HG03571 (cell line): ENCODE results near the gene CCDC157.
"Not testable (repeated sequence)": the region's sequence is repeated elsewhere in the genome, so short reads cannot be mapped to it uniquely, and the experiment has no call there.

Experiments used
- ATAC-seq: cut with Tn5 transposase; IDR thresholded peaks from one replicate; pipeline ENCODE4 v1.9.1; 2021; ENCODE audit not compliant: unreplicated experiment

CCDC157 gene

DNA sequence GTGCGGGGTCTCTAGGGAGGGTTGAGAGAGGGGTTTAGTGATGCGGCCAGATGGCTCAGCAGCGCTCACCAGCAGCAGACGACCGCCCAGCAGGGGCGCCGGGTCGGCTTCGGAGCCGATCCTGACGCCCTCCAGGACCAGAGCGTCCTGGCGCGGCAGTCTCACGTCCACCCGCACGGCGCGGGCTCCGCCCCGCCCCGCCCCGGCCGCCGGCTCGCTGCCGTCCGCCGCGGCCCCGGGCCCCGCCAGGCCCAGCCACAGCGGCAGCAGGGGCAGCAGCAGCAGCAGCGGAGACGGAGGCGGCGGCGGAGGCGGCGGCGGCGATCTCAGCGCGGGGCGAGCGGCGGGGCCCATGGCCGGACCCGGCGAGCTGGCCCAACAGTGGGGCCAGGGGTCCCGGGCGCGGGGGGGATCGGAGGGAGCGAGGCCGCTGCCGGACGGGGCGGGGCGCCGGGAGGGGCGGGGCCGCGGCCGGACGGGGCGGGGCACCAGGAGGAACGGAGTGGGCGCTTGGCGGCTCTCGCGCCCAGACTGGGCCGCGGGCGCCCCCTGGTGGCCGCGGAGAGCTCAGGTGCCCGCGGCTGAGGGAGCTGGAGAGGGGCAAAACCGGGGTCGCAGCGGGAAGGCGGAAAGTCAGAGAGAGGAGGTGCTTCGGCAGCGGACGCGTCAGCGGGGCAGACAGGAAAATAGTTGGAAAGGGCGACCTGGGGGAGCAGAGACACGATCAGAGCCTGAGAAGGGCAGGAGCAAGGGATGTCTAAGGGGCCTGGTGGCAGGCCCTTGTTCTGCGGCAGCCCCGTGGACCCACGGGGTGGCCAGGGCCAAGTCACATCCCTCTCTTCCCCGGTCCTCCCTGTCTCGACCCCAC, 30.4 kb downstream of the CCDC157 start, which contains the start of gene RNF215:
TSS of gene RNF215 (minus strand) at position 452 of the 868 bp plus-strand sequence. CDS start at position 354, 98 bp downstream.
- peak; percentile 66 for ATAC-seq

DNA sequence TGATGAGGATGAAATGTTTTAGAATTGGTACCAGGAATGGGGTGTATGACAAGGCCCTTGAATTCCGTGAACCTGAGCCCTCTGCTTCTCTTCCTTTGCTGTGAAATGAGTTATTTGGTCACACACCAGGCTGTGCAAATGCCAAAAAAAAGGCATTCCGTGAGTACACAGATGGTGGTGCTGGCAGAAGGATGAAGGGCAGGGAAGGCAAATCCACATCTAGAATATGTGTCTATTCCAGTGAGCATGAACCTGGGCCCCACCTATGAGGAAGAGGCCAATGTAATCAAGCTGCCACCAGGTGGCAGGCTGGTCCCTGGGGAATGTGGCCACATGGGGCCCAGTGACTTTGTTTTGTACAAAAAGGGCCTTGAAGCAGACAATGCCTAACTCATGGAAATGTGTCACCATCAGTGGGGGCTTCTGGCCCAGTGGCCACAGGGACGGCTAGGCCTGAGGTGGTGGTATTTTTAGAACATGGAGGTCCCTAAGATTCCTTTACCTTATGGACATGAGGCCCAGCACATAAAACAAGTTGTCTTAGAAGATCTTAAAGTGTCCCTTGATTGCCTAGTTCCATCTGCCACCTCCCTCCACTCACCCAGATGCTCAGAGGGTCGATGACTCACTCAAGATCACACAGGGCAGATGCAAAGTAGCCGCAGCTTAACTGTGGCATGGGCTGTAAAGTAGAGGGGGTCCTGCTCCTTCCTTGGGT, 34.3 kb downstream of the CCDC157 start:
- ATAC-seq = no peak

DNA sequence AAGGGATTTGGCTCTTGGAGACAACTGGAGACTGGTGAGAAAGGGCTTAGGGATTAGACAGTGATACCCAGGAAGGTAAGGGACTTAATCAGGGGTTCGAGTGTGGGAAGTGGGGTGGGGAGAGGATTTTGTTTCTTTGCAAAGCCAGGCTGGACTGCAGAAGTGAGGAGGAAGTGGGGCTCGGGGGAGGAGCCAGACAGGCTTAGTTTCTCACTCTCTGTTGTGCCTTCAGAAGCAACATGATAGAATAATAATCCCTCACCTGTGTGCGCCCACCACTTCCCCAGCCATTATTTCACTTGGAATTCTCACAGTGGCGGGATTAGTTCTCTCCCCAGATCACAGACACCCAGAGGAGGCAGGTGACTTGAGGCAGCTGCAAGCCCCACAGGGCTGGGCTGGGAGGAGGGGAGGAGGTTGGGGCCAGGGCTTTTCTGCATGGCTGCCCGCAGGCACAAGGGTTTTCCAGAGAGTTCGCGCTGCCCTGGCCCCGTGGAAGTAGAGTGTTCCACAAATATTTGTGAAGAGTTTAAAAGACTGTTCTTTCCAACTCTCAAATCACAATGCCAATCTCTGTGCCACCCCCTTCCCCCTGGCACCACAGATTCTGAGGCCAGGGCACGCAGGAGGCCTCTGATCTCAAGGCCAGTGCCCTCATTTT, 36.0 kb downstream of the CCDC157 start:
- ATAC-seq = no peak

DNA sequence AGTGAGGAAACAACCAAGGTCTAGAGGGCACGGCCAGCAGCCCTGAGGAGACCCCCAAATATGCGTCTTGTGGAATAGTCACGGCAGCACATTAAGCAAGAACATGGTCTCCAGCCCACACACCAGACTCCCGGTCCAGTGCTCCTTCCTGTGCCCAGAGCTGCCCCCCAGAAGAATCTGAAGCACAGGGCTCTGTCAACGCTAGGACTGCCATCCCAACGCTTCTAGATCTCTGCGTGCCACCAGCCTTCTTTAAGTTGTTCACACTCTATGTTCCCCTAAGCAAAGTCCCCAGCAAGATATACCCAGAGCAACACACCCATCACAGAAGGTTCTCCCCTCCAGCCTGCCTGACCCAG, 36.5 kb downstream of the CCDC157 start:
- no peak for ATAC-seq

DNA sequence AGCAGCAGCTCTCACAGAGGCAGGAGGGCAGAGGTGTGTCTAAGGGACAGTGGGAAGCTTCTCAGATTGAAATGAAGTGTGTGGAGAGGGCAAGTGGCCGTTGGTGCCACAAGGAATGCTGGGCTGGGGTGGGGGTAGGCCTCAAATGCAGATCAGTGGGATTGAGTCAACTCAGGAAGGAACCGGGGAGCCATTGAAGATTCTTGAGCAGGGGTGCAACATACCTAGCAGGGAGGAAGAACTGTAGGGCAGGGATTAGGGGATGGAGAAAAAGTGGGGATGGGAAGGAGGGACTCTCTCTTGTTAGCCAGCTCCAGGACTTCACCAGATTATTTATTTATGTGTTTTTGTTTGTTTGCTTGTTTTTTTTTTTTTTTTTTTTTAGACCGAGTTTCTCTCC, 37.1 kb downstream of the CCDC157 start:
- ATAC-seq = no peak

DNA sequence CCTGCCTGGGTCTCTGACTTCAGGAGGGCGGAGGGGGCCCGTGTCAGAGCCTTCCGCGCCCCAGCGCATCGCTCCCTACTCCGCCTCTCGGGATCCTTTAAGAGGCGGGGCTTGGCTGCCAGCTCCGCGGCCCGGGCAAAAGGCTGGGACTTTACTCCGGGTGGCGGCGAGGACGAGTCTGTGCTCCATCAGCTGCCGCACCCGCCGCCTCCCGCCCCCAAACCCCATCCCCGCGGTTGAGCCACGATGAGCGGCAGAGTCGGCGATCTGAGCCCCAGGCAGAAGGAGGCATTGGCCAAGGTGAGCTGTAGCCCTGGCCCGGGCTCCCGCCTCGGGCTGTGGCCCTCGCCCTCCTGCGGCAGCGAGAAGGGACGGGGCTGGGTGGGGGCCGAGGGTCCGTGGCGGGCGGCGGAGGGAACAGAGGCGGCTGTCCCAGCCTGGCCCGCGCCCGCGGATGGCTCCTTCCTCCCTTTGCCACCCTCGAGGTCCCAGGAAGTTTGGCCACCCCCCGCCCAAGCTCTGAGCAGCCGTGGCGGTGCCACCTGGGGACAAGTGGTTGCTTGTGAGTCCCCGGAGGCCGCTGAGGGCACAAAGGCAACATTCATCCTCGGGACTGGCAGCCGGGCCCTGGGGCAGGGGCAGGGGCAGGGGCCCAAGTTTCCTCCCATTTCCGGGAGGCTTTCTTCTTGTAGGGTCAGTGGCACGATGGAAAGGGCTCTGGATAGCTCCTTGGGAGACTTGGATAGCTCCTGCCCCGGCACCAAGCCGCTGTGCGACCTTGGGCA, 40.3 kb downstream of the CCDC157 start, which contains the start of gene SEC14L2:
TSS of gene SEC14L2 (plus strand) at position 148 of the 785 bp plus-strand sequence. CDS start at position 247, 99 bp downstream.
- no peak for ATAC-seq

DNA sequence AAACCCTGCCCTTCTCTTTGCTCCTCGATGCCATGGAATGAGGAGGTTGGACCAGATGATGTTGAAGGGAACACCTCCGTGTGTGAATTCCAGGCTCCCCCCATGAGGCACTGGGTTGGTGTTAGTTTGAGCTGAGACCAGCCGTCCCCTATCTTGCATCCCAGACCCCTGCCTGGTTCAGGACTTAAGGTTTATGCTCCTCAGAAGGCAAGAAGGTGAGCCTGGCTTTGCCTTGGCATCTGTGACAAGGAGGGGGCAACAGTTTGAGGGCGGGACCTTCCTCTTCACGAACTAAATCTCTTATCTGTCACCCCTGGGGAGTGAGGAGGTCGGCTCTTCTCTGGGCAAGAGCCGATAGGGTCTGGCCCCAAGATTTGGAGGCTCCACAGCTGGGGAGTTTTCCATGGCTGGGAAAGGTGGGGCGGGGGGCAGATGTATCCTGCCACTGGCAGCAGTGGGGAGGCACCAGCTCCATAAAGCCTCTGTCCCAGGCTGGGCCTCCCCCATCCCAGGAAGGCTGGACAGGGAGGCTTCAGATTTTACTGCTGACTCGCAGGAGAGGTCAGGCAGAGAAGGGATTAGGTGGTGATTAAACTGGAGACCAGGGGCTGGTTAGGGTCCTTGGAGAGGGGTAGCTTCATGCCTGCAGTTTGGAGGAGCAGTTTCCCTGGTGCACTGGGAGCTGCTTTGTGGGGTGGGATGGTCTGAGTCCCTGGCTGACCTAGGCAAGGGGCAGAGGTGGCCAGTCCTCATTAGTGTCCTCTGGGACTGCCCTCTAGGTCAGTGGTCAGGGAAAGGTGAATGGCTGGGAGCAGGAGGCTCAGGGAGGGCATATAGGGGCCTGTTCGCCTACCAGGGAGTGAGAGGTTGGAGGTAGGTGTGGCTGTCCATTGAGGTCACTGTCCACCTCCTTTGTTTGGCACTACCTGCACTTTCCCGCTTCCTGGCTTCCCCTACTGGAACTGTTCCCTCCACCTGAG, 41.1 kb downstream of the CCDC157 start:
- ATAC-seq = no peak

DNA sequence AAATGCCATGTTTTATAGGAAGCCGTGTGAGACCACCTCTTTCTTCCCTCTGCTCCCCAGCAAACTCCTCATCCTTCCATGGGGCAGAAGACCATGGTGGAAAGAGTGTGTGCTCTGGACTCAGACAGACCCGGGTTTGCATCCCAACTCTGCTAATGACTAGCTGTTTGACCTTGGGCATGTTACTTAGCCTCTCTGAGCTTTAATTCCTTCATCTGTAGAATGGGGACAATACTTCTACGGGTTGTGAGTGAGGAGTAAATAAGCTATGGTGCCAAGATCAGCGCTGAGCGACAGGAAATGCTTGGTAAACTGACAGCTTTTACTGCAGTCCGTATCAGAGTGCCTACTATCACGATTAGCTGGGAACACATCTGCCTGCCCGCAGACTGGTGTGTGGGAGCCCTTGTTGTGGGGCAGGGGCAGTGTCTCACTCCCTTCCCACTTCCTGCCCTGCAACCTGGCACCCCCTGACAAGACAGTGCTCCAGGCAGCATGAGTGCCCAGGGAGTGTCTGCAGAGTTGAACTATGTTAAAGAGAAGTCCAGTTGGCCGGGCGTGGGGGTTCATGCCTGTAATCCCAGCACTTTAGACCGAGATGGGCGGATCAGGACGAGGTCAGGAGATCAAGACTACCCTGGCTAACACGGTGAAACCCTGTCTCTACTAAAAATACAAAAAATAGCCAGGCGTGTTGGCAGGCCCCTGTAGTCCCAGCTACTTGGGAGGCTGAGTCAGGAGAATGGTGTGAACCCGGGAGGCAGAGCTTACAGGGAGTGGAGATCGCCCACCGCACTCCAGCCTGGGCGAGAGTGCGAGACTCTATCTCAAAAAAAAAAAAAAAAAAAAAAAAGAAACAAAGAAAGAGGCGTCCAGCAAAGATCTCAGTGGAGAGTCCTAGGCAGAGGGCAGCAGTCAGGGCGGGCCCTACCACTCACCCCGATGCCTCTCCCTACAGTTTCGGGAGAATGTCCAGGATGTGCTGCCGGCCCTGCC, 42.2 kb downstream of the CCDC157 start:
- no peak for ATAC-seq

DNA sequence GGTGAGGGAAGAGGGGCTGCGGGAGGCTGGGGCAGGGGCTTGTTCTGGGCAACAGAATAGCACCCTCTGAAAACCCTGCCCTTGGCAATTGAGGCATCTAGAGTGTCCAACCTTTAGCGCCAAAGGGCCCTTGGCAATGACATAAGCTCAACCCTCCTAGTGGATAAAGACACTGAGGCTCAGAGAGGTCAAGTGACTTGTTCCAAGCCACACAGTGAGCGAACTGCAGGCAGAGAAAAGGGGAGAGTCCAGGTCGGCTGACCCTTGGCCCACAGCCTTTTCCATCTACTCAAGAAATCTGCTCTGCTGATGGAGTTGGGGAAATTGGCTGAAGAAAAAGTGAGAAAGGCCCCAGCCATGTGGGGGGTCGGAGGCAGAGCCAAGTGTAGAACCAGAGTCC, 42.9 kb downstream of the CCDC157 start:
- no peak for ATAC-seq

DNA sequence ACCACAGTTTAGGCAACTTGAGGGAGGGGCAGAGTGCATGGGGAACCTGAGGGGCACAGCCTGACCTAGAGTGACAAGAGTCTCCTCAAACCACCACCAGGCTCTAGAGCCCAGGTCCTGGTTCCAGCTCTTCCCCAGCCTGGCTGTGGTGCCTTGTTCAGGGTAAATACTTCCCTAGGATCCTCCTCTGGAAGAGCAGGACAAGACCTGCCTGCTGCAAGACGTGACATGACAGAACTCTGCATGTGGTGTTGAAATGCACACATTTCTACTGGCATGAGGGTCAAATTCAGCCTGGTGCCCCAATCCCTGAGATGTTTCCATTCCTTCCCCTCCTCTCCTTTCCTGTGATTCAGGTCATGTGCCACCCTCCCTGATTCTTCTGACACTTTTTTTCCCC, 43.4 kb downstream of the CCDC157 start:
- ATAC-seq = no peak

DNA sequence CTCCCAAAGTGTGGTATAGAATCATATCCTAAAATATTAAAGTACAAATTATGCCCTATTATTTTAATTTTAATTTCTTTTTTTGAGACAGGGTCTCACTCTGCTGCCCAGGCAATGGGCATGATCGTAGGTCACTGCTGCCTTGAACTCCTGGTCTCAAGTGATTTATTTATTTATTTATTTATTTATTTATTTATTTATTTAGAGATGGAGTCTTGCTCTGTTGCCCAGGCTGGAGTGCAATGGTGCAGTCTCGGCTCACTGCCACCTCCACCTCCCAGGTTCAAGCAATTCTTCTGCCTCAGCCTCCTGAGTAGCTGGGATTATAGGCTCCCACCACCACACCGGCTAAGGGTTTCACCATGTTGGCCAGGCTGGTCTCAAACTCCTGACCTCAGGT, 44.2 kb downstream of the CCDC157 start:
- not testable (repeated sequence) for ATAC-seq

DNA sequence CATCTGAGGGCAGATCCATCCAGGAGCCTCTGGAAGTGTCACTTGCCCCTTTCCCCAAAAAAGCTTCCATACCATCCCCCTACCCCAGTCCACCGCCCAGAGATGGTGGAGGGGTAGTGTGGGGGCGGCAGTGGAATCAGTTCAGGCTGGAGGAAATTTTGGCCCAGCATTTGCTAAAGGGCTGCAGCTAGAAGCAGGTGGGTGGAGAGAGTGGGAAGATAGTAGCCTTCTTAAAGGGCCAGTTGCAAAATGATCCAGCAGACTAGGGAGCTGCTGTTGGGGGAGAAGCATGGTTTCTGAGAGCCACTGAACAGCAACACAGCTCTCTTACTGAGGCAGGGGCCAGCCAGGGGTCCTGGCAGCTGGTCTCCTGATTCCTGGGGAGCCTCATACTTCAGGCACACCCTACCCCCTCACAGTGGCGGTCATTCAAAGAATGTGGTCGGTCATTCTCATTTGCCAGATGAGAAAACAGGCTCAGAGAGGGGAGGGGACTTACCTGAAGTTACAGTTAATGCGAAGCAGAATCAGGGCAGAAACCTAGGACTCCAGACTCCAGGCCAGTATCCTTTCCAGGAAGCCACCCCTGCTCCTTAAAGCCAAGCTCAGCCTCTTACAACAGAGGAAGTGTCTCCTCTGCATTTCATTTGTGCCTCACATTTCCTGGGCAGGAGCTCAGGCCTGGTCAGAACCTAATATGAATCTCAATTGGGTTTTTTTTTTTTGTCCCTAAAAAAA, 45.4 kb downstream of the CCDC157 start:
- no peak for ATAC-seq

DNA sequence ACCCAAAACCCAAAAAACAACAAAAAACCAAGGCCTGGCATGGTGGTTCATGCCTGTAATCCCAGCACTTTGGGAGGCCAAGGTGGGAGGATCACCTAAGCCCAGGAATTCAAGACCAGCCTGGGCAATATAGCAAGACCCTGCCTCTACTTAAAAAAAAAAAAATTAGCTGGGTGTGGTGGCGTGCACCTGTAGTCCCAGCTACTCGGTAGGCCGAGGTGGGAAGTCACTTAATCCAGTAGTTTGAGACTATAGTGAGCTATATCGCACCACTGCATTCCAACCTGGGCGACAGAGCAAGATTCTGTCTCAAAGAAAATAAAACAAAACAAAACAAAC, 45.9 kb downstream of the CCDC157 start:
- not testable (repeated sequence) for ATAC-seq

DNA sequence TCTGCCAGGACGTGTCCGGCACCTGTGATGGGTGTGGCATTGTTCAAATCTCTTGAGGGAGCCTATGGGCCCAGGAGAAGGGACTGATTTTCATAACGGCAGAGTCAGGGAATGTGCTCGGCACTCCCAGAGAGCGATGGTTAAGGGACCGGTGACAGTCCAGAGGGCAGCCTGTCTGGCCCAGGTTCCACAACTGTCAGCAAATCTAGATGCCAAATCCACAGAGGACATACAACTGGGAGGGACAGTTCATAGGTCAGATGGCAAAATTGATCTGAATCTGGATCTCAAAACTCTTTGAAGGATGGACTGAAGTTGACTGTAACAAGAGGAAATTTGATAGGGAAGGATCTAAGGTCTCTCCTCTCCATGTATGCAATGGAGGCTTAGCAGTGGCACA, 47.5 kb downstream of the CCDC157 start:
- no peak for ATAC-seq

DNA sequence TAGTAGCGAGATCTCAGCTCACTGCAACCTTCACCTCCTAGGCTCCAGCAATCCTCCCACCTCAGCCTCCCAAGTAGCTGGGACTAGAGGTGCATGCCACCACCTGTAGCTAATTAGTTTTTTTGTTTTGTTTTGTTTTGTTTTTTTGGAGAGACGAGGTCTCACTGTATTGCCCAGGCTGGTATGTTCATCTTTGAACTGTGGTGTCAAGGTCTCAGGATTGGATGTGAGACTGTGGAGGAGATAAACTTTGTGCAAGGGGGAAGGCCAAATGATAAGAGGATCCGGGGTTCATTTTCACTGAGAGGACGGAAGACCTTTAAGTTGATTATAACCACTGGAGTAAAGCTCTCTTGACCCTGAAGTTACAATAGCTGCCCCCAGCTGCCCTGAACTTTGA, 48.9 kb downstream of the CCDC157 start:
- no peak for ATAC-seq

DNA sequence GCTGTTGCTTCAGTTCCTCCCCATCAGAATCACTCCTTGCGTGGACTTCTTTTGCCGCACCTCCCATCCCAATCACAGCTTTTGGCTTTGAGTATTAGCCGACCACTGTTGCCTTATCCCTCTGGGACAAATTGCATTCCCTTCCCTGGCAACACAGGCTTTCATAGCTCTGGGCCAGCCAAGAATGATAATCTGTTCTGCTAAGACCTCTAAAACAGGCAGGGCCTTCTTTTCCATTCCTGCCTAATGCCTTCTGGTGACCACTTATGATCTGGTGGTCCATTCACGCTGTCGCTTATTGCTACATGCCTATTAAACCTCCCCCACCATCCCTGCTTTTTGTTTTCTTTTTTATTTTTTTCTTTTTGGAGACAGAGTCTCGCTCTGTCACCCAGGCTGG, 49.6 kb downstream of the CCDC157 start:
- no peak for ATAC-seq

DNA sequence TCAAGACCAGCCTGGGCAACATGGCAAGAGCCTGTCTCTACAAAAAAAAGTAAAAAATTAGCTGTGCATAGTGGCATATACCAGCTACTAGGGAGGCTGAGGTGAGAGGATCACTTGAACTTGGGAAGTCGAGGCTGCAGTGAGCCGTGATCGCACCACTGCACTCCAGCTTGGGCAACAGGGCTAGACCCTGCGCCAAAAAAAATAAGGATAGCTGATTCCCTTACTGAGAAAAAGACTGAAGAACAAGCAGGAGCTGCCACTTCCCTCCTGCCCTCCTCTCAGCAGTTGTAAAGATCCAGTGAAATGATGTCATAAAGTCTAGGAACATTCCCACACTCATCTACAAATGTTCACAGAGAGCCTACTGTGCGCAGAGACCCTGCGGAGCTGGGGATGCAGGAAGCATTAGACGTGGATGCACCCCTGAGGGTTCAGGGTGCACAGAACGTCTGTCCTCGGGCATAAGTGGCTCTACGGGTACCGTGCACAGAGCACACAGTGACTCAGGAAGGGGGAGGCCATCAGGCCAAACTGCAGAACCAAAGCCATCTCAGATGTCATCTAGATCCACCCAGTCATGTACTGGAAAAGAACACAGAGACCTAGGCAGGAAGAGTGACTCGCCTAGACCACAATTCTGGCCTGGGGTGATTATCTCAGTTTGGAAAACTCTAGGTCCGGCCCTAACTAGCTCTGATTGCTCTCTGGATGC, 51.7 kb downstream of the CCDC157 start:
- ATAC-seq = no peak
